Endothelial cell of umbilical vein (primary cell): Measurements from ENCODE around the gene EEF1E1. TPM values are rescaled to one million over a fixed set of nuclear protein-coding genes. Genes with fewer than 3 reads are reported as not detected.

ENCODE experiments used
- BruUV-seq: library from RNA; stranded (reverse); fragments of 400-500 nt; replicated peaks from 2 replicates; lab custom pipeline; 2021; lab: Mats Ljungman, UMichigan
- CTCF ChIA-PET: fragments of 300-600, 350-600 bp; sonication (Branson Sonifier 250); formaldehyde crosslinking; loops from one replicate; lab custom pipeline; 2021; ENCODE audit warnings: antibody characterized with exemption, inconsistent platforms; lab: Charles Lee
- POLR2A ChIA-PET: fragments of 300-600, 350-600 bp; sonication (Branson Sonifier 250); formaldehyde crosslinking; loops from one replicate; lab custom pipeline; 2021; ENCODE audit warnings: antibody characterized with exemption, inconsistent platforms; lab: Charles Lee
- DNase-seq: peaks from one replicate; pipeline ENCODE4 v3.0.0-alpha.2; 2011; ENCODE audit warnings: low read depth, low spot score
- FAIRE-seq: peaks from 2 replicates; lab custom pipeline; 2011; peaks lifted over from hg19 to GRCh38; lab: Jason Lieb, UNC
- H2AFZ ChIP-seq: 2 replicates; pipeline ENCODE4 v1.6.0; 2012; ENCODE audit warnings: low read depth, low read length, control low read depth, inconsistent platforms
- H3K27ac ChIP-seq: 2 replicates; pipeline ENCODE4 v1.5.1; 2011; ENCODE audit warnings: low read depth, mild to moderate bottlenecking, control low read depth, low read length, moderate library complexity; ENCODE audit not compliant: insufficient read depth
- H3K27me3 ChIP-seq, 2 experiments: 2 replicates each; pipeline versions ENCODE4 v1.6.0 to v1.6.1; 2011; ENCODE audit warnings: low read length in 2 of 2, mixed read lengths in 1 of 2; ENCODE audit not compliant: control insufficient read depth in 2 of 2, insufficient read depth in 2 of 2
- H3K36me3 ChIP-seq, 2 experiments: 2 replicates in 1 of 2; 3 replicates in 1 of 2; pipeline ENCODE4 v1.5.1; 2011; ENCODE audit warnings: low read length in 2 of 2, mild to moderate bottlenecking in 1 of 2, moderate library complexity in 1 of 2; ENCODE audit not compliant: control insufficient read depth in 2 of 2, insufficient read depth in 2 of 2; ENCODE audit errors: extremely low read depth in 1 of 2
- H3K4me1 ChIP-seq: 3 replicates; pipeline ENCODE4 v1.5.1; 2011; ENCODE audit warnings: mild to moderate bottlenecking, low read length; ENCODE audit not compliant: control insufficient read depth, insufficient read depth; ENCODE audit errors: extremely low read depth
- H3K4me2 ChIP-seq: 2 replicates; pipeline ENCODE4 v1.6.1; 2011; ENCODE audit warnings: low read length, control low read depth, mixed read lengths; ENCODE audit not compliant: insufficient read depth
- H3K4me3 ChIP-seq, 3 experiments: fragments of 200-600 bp in 1 of 3; sonication (generic), shearing (Covaris generic) in 1 of 3; replicated peaks in 1 of 3; 2 replicates each; pipeline ENCODE4 v1.5.1; 2011 to 2016; ENCODE audit warnings: control low read depth in 3 of 3, low read length in 3 of 3, mild to moderate bottlenecking in 2 of 3, inconsistent platforms in 1 of 3, low read depth in 1 of 3, moderate library complexity in 1 of 3; ENCODE audit not compliant: insufficient read depth in 1 of 3
- H3K79me2 ChIP-seq: 2 replicates; pipeline ENCODE4 v1.6.0; 2012; ENCODE audit warnings: low read length, inconsistent platforms; ENCODE audit not compliant: control insufficient read depth, insufficient read depth
- H3K9ac ChIP-seq: replicated peaks from 2 replicates; pipeline ENCODE3; 2011; ENCODE audit warnings: low read length, control low read depth; ENCODE audit not compliant: insufficient read depth; ENCODE audit errors: extremely low read depth
- H3K9me1 ChIP-seq: replicated peaks from 3 replicates; pipeline ENCODE4 v1.6.0; 2011; ENCODE audit warnings: mild to moderate bottlenecking, low read length; ENCODE audit not compliant: control insufficient read depth, insufficient read depth; ENCODE audit errors: extremely low read depth
- H3K9me3 ChIP-seq: replicated peaks from 2 replicates; pipeline ENCODE4 v1.5.1; 2012; ENCODE audit warnings: low read length, inconsistent platforms; ENCODE audit not compliant: control insufficient read depth, insufficient read depth
- H4K20me1 ChIP-seq: replicated peaks from 2 replicates; pipeline ENCODE3; 2011; ENCODE audit warnings: mild to moderate bottlenecking, low read length; ENCODE audit not compliant: control insufficient read depth, insufficient read depth; ENCODE audit errors: extremely low read depth
- CTCF ChIP-seq, 2 donors: IDR thresholded peaks; 1 replicate in 1 of 2; 2 replicates in 1 of 2; pipeline ENCODE4 v1.5.1; 2011; ENCODE audit warnings: low read length in 2 of 2, mild to moderate bottlenecking in 2 of 2, moderate library complexity in 2 of 2, control low read depth in 1 of 2, inconsistent platforms in 1 of 2, low read depth in 1 of 2; ENCODE audit not compliant: insufficient read depth in 1 of 2; ENCODE audit errors: extremely low read depth in 1 of 2
- EZH2 ChIP-seq: IDR thresholded peaks from 2 replicates; pipeline ENCODE4 v1.6.1; 2012; ENCODE audit warnings: borderline replicate concordance, low read depth, mild to moderate bottlenecking, moderate library complexity, low read length, inconsistent platforms; ENCODE audit not compliant: severe bottlenecking
- FOS ChIP-seq: IDR thresholded peaks from 2 replicates; pipeline ENCODE4 v1.6.1; 2011; ENCODE audit warnings: mild to moderate bottlenecking, low read length, moderate library complexity, borderline replicate concordance; ENCODE audit not compliant: insufficient read depth
- GATA2 ChIP-seq: IDR thresholded peaks from 2 replicates; pipeline ENCODE4 v1.7.0; 2011; ENCODE audit warnings: low read depth, mild to moderate bottlenecking, moderate library complexity, mixed read lengths, low read length; ENCODE audit not compliant: insufficient read length, insufficient read depth
- JUN ChIP-seq: IDR thresholded peaks from 2 replicates; pipeline ENCODE4 v1.6.1; 2011; ENCODE audit warnings: borderline replicate concordance, low read depth; ENCODE audit not compliant: insufficient read length, insufficient read depth
- MAX ChIP-seq: IDR thresholded peaks from 2 replicates; pipeline ENCODE4 v1.6.1; 2011; ENCODE audit not compliant: insufficient read depth, insufficient read length
- MYC ChIP-seq: IDR thresholded peaks from one replicate; pipeline ENCODE4 v1.6.1; 2011; ENCODE audit warnings: mild to moderate bottlenecking, low read depth, low read length
- POLR2AphosphoS5 ChIP-seq: IDR thresholded peaks from 2 replicates; pipeline ENCODE4 v1.6.1; 2012; ENCODE audit warnings: low read depth, mild to moderate bottlenecking, control low read depth, low read length, moderate library complexity; ENCODE audit not compliant: insufficient read depth
- dilution Hi-C: fragments of 300-500 bp; cut with MboI; formaldehyde crosslinking; loops from one replicate; pipeline ENCODE4 v1.15.0; 2019; ENCODE audit warnings: low sequenced_read_pairs; ENCODE audit not compliant: extremely low pct_ligation_motif_present
- intact Hi-C: fragments of 100-400 bp; cut with micrococcal nuclease; formaldehyde crosslinking; loops from one replicate; pipeline ENCODE4 v1.10.0; 2022
- polyA plus RNA-seq, 4 experiments: library from polyadenylated mRNA; depleted of rRNA in 3 of 4; stranded (reverse) in 3 of 4; unstranded in 1 of 4; fragments of >200 nt; gene quantifications; 2 replicates each; pipeline versions ENCODE4 v1.2.1 to v1.2.3, GENCODE V29; 2011 to 2012; ENCODE audit warnings: missing spikeins in 1 of 4
- total RNA-seq: library from RNA; stranded (reverse); gene quantifications from 2 replicates; pipeline ENCODE4 v1.2.3, GENCODE V29; 2021

Gene EEF1E1
- total and polyA plus RNA-seq, 2 donors (not counting 3 experiments of a cell fraction or from before 2014, with no cell fraction given), result 53.8 to 58.1 TPM

- FAIRE-seq, result no peak
- H3K27me3 ChIP-seq, result no peaks in the 10 kb centered on the region
- no peak overlapping the region for H3K9ac ChIP-seq
- TF ChIP-seq POLR2AphosphoS5, result no peak
- TF ChIP-seq JUN, result no peak
- no peak for TF ChIP-seq MAX
- TF ChIP-seq FOS, result no peak
- no peak for TF ChIP-seq GATA2
- no peak for TF ChIP-seq MYC
- no peak for TF ChIP-seq CTCF (IDR thresholded peaks at IDR 0.05; ENCODE audit: extremely low read depth in 1 of 2, insufficient read depth in 1 of 2, low read depth in 1 of 2, low read length in 2 of 2)
- no peak for TF ChIP-seq EZH2
- no peaks in the 10 kb centered on the region for H3K9me3 ChIP-seq
- dilution Hi-C loops (no loop called here), intact Hi-C loops (no loop called here)
- peaks cover 24% of the 10 kb centered on the region for H3K79me2 ChIP-seq
- H4K20me1 ChIP-seq, result no peaks in the 10 kb centered on the region
- no peak for DNase-seq
- peaks cover 6% of the 10 kb centered on the region for H3K4me1 ChIP-seq
- ChIA-PET CTCF (no interaction called here), POLR2A (no interaction called here)
- H3K4me3 ChIP-seq, result no peak overlapping the region
- peaks cover 8 to 16% of the 10 kb centered on the region in 2 experiments for H3K36me3 ChIP-seq
- no TSS peak for BruUV-seq
- no peaks in the 10 kb centered on the region for H3K9me1 ChIP-seq
- no peak overlapping the region for H2AFZ ChIP-seq
- H3K4me2 ChIP-seq, result no peak overlapping the region
- no peak overlapping the region for H3K27ac ChIP-seq
Observed at GRCh38 chr6:8090650-8091049, 11.7 kb downstream of the EEF1E1 start.
